ENCODE data around the gene LURAP1L.

The LURAP1L gene

DNA sequence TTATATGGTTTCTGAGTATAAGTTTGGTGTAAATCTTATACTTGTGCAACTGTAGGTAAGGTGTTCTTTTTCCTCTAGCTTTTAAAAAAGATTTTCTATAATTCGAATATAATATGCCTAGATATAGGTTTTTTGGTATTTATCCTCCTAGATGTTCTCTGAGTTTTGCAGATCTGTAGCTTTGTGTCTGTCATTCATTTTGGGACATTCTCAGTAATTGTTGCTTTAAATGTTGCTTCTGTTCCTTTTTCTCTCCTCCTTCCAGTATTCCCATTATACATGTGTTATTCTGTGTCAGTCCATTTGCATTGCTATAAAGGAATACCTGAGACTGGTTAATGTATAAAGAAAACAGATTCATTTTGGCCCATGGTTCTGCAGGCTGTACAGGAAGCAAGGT, 33.7 kb downstream of the LURAP1L start:
- no peak for TF ChIP-seq CTCF (IDR thresholded peaks at IDR 0.05; ENCODE audit: insufficient read depth, low read length, poor library complexity, severe bottlenecking)
- H3K36me3 ChIP-seq (ENCODE audit: control insufficient read depth, insufficient read depth, low read length): no peaks in the 10 kb centered on the region
- DNase-seq (ENCODE audit: extremely low read depth, insufficient read length): no peak
- no peaks in the 10 kb centered on the region for H3K27me3 ChIP-seq (replicated peaks; ENCODE audit: control insufficient read depth, insufficient read depth, low read length)
- H3K4me3 ChIP-seq (replicated peaks; ENCODE audit: low read depth, low read length): no peak overlapping the region

DNA sequence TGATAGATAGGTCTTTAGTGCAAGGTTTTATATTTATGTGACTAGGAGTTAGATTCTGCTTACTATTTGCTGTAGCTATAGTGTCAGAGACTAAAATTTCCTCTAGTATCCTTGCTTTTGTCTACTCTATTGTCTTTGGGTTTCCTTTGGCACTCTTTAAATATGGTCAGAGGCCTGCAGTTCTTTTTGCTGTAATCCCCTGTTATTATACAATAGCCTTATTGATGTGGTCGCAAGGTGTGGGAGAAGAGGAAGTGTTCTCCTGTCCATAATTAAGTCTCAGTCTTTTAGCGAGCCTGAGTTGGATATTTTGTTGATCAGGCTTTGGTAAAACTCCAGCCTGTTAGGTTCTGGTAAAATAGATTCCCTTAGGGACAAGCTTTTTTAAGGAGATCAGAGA, 34.9 kb downstream of the LURAP1L start:
- Histone ChIP-seq H3K4me3 (replicated peaks; ENCODE audit: low read depth, low read length) (no peak overlapping the region), H3K27me3 (replicated peaks; ENCODE audit: control insufficient read depth, insufficient read depth, low read length) (no peaks in the 10 kb centered on the region), H3K36me3 (ENCODE audit: control insufficient read depth, insufficient read depth, low read length) (no peaks in the 10 kb centered on the region)
- DNase-seq (ENCODE audit: extremely low read depth, insufficient read length): no peak
- no peak for TF ChIP-seq CTCF (IDR thresholded peaks at IDR 0.05; ENCODE audit: insufficient read depth, low read length, poor library complexity, severe bottlenecking)

DNA sequence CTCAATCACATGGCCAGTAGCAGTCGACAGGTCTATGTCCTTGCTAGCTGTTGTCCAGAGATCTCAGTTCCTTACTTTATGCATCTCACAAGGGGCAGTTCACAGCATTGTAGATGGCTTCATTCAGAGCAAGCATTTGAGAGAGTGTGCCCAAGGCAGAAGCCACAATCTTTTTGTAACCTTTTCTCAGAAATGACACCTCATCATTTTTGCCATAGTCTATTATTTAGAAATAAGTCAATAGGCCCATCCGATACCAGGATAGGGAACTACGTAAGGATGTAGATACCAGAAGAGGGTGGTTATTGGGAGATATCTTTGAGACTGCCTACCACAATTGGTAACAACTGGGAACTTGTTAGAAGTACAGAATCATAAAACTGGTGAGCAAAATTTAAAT, 37.1 kb downstream of the LURAP1L start:
- Histone ChIP-seq H3K36me3 (ENCODE audit: control insufficient read depth, insufficient read depth, low read length) (no peaks in the 10 kb centered on the region), H3K27me3 (replicated peaks; ENCODE audit: control insufficient read depth, insufficient read depth, low read length) (no peaks in the 10 kb centered on the region), H3K4me3 (replicated peaks; ENCODE audit: low read depth, low read length) (no peak overlapping the region)
- no peak for DNase-seq (ENCODE audit: extremely low read depth, insufficient read length)
- no peak for TF ChIP-seq CTCF (IDR thresholded peaks at IDR 0.05; ENCODE audit: insufficient read depth, low read length, poor library complexity, severe bottlenecking)

- Histone ChIP-seq H3K27me3 (replicated peaks; ENCODE audit: control insufficient read depth, insufficient read depth, low read length) (no peaks in the 10 kb centered on the region), H3K4me3 (replicated peaks; ENCODE audit: low read depth, low read length) (no peak overlapping the region), H3K36me3 (ENCODE audit: control insufficient read depth, insufficient read depth, low read length) (no peaks in the 10 kb centered on the region)
- TF ChIP-seq CTCF (IDR thresholded peaks at IDR 0.05; ENCODE audit: insufficient read depth, low read length, poor library complexity, severe bottlenecking): no peak
- no peak for DNase-seq (ENCODE audit: extremely low read depth, insufficient read length)
Measured at GRCh38 chr9:12812710-12813109, 37.9 kb downstream of the LURAP1L start.

- Histone ChIP-seq H3K27me3 (replicated peaks; ENCODE audit: control insufficient read depth, insufficient read depth, low read length) (no peaks in the 10 kb centered on the region), H3K36me3 (ENCODE audit: control insufficient read depth, insufficient read depth, low read length) (no peaks in the 10 kb centered on the region), H3K4me3 (replicated peaks; ENCODE audit: low read depth, low read length) (no peak overlapping the region)
- DNase-seq (ENCODE audit: extremely low read depth, insufficient read length): no peak
- no peak for TF ChIP-seq CTCF (IDR thresholded peaks at IDR 0.05; ENCODE audit: insufficient read depth, low read length, poor library complexity, severe bottlenecking)
Measured at GRCh38 chr9:12813533-12813932, 38.7 kb downstream of the LURAP1L start.

All from GM06990 (cell line).